GM12878 (cell line): ENCODE measurements around the gene NAP1L1. TPM values are rescaled to one million over a fixed set of nuclear protein-coding genes. Genes with fewer than 3 reads are reported as not detected.

Source experiments
- ATAC-seq: fragments of 200-7000 bp; cut with Tn5 transposase; 3 replicates; pipeline ENCODE4 v1.9.1; 2020; ENCODE audit warnings: mild to moderate bottlenecking, moderate library complexity
- BruUV-seq: library from RNA; stranded (reverse); fragments of 400-500 nt; replicated peaks from 2 replicates; lab custom pipeline; 2021; lab: Mats Ljungman, UMichigan
- CTCF ChIA-PET: fragments of 300-600 bp; sonication (Branson Sonifier 250); formaldehyde crosslinking; extraction: SDS; loops from one replicate; lab custom pipeline; 2021; ENCODE audit warnings: inconsistent platforms; lab: Yijun Ruan, JAX
- POLR2A ChIA-PET: fragments of 350-600 bp; formaldehyde crosslinking; extraction: SDS; loops from one replicate; lab custom pipeline; 2021; ENCODE audit warnings: inconsistent platforms; lab: Charles Lee
- RAD21 ChIA-PET: fragments of 300-600 bp; sonication (Branson Sonifier 250); formaldehyde crosslinking; loops from one replicate; lab custom pipeline; 2023; ENCODE audit warnings: antibody characterized with exemption; ENCODE audit not compliant: unreplicated experiment; lab: Charles Lee
- SMC1A ChIA-PET: fragments of 300-600 bp; sonication (Branson Sonifier 250); formaldehyde crosslinking; loops from one replicate; lab custom pipeline; 2023; ENCODE audit not compliant: unreplicated experiment, uncharacterized antibody; lab: Charles Lee
- DNase-seq: peaks from one replicate; pipeline ENCODE4 v3.0.0-alpha.2; 2011; ENCODE audit warnings: low read depth, low spot score
- FAIRE-seq: peaks from 3 replicates; lab custom pipeline; 2011; peaks lifted over from hg19 to GRCh38; lab: Jason Lieb, UNC
- H2AFZ ChIP-seq: 2 replicates; pipeline ENCODE4 v1.6.0; 2011; ENCODE audit warnings: low read depth, low read length, control low read depth; ENCODE audit not compliant: control insufficient read depth
- H3K27ac ChIP-seq: 2 replicates; pipeline ENCODE4 v1.5.1; 2011; ENCODE audit warnings: control low read depth; ENCODE audit not compliant: control insufficient read depth, insufficient read depth
- H3K27me3 ChIP-seq, 2 experiments: replicated peaks in 1 of 2; 2 replicates each; pipeline versions ENCODE4 v1.6.0 to v1.6.1; 2011; ENCODE audit warnings: low read length in 1 of 2; ENCODE audit not compliant: control insufficient read depth in 2 of 2, insufficient read depth in 2 of 2
- H3K36me3 ChIP-seq, 2 experiments: 2 replicates each; pipeline ENCODE4 v1.5.1; 2011; ENCODE audit warnings: low read length in 1 of 2; ENCODE audit not compliant: control insufficient read depth in 2 of 2, insufficient read depth in 2 of 2
- H3K4me1 ChIP-seq: 2 replicates; pipeline ENCODE4 v1.6.1; 2011; ENCODE audit warnings: mild to moderate bottlenecking, low read length, moderate library complexity, mixed read lengths; ENCODE audit not compliant: control insufficient read depth, insufficient read depth
- H3K4me2 ChIP-seq: 2 replicates; pipeline ENCODE4 v1.6.0; 2011; ENCODE audit warnings: control low read depth; ENCODE audit not compliant: control insufficient read depth, insufficient read depth
- H3K4me3 ChIP-seq: fragments of 200-600 bp; sonication (generic); 2 replicates; pipeline ENCODE4 v1.5.1; 2016
- H3K79me2 ChIP-seq: 2 replicates; pipeline ENCODE4 v1.6.0; 2011; ENCODE audit warnings: low read length; ENCODE audit not compliant: control insufficient read depth, insufficient read depth
- H3K9ac ChIP-seq: 2 replicates; pipeline ENCODE4 v1.8.0; 2011; ENCODE audit warnings: low read length, control low read depth, mixed read lengths; ENCODE audit not compliant: control insufficient read depth, insufficient read depth
- H3K9me3 ChIP-seq: replicated peaks from 3 replicates; pipeline ENCODE4 v1.5.1; 2011; ENCODE audit warnings: mild to moderate bottlenecking, low read length; ENCODE audit not compliant: control insufficient read depth, insufficient read depth
- H4K20me1 ChIP-seq: 2 replicates; pipeline ENCODE4 v1.6.0; 2011; ENCODE audit not compliant: control insufficient read depth, insufficient read depth
- NFXL1 ChIP-seq: fragments of 450-650 bp; IDR thresholded peaks from 2 replicates; pipeline ENCODE4 v1.6.1; 2017; ENCODE audit warnings: antibody characterized with exemption, mild to moderate bottlenecking, borderline replicate concordance
- SMAD5 ChIP-seq: IDR thresholded peaks from 2 replicates; pipeline ENCODE4 v1.6.1; 2016; ENCODE audit warnings: antibody characterized with exemption, low read depth
- SP1 ChIP-seq: IDR thresholded peaks from one replicate; pipeline ENCODE4 v1.6.1; 2011; ENCODE audit warnings: low read depth, low read length
- STAT1 ChIP-seq: fragments of 450-650 bp; conservative IDR thresholded peaks from 2 replicates; pipeline ENCODE4 v1.6.1; 2014; ENCODE audit warnings: antibody characterized with exemption, mild to moderate bottlenecking
- WGBS: methylation state at CpG from one replicate; pipeline ENCODE4 v1.1.6; 2016; ENCODE audit warnings: low lambda C conversion rate; ENCODE audit not compliant: insufficient replicate concordance, insufficient coverage; ENCODE audit errors: missing lambda C conversion rate; 5-methylcytosine and 5-hydroxymethylcytosine counted together
- in situ Hi-C: fragments of 300-500 bp; cut with MboI; formaldehyde crosslinking; loops from 9 replicates; pipeline ENCODE4 v1.14.3; 2018; ENCODE audit warnings: mixed read lengths
- intact Hi-C: fragments of 100-400 bp; cut with micrococcal nuclease; formaldehyde crosslinking; loops from one replicate; pipeline ENCODE4 v1.14.2; 2022; ENCODE audit not compliant: unreplicated experiment
- polyA plus RNA-seq, 11 experiments: library from polyadenylated mRNA; depleted of rRNA in 4 of 11; unstranded in 6 of 11; stranded (reverse) in 5 of 11; fragments of >200 nt; fragmentation: Nextera tagmentation in 4 of 11; fragmentation: Illumina TruSeq in 1 of 11; extraction: Ambion mirVana in 4 of 11; extraction: Trizol in 1 of 11; gene quantifications; 1 replicate in 1 of 11; 2 replicates in 10 of 11; pipeline versions ENCODE4 v1.2.1 to v1.2.3, GENCODE V29; 2011 to 2016; ENCODE audit warnings: inconsistent platforms in 2 of 11, missing spikeins in 2 of 11, low read depth in 1 of 11
- total RNA-seq, 4 experiments: library from RNA; depleted of rRNA in 3 of 4; stranded (reverse); fragments of >200 nt in 3 of 4; fragmentation: Illumina TruSeq in 1 of 4; extraction: Trizol in 1 of 4; gene quantifications; 2 replicates each; pipeline versions ENCODE4 v1.2.1 to v1.2.3, GENCODE V29; 2013 to 2021
- TF ChIP-seq, protein P1 (sequence below): IDR thresholded peaks from 2 replicates; pipeline ENCODE4 v1.6.1; 2012; ENCODE audit warnings: low read length, inconsistent platforms
- TF ChIP-seq, protein P2 (sequence below): fragments of 150-350 bp; IDR thresholded peaks from 2 replicates; pipeline ENCODE4 v1.6.1; 2014; ENCODE audit warnings: mild to moderate bottlenecking, low read depth, low read length

Gene NAP1L1
- total and polyA plus RNA-seq, 10 of the 15 experiments (the other 5 are each of a cell fraction or from before 2014, with no cell fraction given) = 256 to 1,036 (median 536) TPM

DNA sequence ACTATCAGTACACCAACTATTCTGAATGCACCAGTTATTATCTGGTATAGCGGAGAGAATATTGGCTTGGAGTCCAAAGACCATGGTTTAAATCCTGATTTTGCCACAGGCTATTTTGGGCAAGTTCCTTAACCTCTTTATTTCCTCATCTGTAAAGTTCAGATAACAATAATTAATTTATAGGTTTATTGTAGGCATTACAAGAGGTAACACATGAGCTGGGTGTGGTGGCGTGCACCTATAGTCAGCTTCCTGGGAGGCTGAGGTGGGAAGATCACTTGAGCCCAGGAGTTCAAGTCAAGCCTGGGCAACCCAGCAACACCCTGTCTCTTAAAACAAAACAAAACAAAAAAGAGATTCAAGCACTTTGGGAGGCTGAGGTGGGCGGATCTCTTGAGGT is 76.1 kb downstream of the NAP1L1 start (continued):
- TF ChIP-seq SP1 = no peak

DNA sequence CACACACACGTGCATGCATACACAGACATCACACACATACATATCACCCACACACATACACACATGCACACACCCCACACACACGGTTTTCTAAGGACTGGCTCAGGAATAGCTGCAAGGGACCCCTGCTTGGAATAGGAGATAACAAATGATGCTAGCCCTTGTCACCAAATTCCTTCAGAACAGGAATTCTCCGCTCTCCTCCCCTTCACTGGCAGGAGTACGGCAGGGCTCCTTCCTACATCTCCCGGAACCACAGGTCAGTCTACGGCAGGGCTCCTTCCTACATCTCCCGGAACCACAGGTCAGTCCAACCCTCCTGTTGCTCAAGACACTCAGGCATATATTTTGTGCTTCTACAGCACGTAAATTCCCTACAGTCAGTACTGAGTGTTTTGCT is 76.8 kb downstream of the NAP1L1 start:
- no TSS peak for BruUV-seq
- Histone ChIP-seq H2AFZ (no peak overlapping the region), H3K79me2 (no peaks in the 10 kb centered on the region), H3K27me3 (no peaks in the 10 kb centered on the region), H3K4me1 (no peaks in the 10 kb centered on the region), H3K4me3 (no peak overlapping the region), H3K9ac (no peak overlapping the region), H4K20me1 (no peaks in the 10 kb centered on the region), H3K27ac (no peak overlapping the region), H3K9me3 (no peaks in the 10 kb centered on the region; the same call in 2 of the 3 replicates), H3K4me2 (no peak overlapping the region), H3K36me3 (no peaks in the 10 kb centered on the region)
- TF ChIP-seq, protein P1, sequence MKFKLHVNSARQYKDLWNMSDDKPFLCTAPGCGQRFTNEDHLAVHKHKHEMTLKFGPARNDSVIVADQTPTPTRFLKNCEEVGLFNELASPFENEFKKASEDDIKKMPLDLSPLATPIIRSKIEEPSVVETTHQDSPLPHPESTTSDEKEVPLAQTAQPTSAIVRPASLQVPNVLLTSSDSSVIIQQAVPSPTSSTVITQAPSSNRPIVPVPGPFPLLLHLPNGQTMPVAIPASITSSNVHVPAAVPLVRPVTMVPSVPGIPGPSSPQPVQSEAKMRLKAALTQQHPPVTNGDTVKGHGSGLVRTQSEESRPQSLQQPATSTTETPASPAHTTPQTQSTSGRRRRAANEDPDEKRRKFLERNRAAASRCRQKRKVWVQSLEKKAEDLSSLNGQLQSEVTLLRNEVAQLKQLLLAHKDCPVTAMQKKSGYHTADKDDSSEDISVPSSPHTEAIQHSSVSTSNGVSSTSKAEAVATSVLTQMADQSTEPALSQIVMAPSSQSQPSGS = no peak
- no peak for TF ChIP-seq SMAD5
- TF ChIP-seq, protein P2, sequence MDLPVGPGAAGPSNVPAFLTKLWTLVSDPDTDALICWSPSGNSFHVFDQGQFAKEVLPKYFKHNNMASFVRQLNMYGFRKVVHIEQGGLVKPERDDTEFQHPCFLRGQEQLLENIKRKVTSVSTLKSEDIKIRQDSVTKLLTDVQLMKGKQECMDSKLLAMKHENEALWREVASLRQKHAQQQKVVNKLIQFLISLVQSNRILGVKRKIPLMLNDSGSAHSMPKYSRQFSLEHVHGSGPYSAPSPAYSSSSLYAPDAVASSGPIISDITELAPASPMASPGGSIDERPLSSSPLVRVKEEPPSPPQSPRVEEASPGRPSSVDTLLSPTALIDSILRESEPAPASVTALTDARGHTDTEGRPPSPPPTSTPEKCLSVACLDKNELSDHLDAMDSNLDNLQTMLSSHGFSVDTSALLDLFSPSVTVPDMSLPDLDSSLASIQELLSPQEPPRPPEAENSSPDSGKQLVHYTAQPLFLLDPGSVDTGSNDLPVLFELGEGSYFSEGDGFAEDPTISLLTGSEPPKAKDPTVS = no peak
- no peak for TF ChIP-seq NFXL1
- TF ChIP-seq STAT1 = no peak
- ChIA-PET CTCF (no interaction called here), SMC1A (no interaction called here), POLR2A (interaction anchor here (0.7 kb wide), 1 partner anchor 377 kb away, joined by 3 read pairs; no protein-coding TSS in a partner anchor), RAD21 (no interaction called here)
- in situ Hi-C loops (no loop called here), intact Hi-C loops (no loop called here)
- FAIRE-seq = no peak
- 54% methylated on average over 8 of the region's 8 CpGs for WGBS
- ATAC-seq = no peak
- no peak for DNase-seq
